ENCODE measurements around the gene UBE2N. TPM values are rescaled to one million over a fixed set of nuclear protein-coding genes. Genes with fewer than 3 reads are reported as not detected.
"Not testable (repeated sequence)": the region's sequence is repeated elsewhere in the genome, so short reads cannot be mapped to it uniquely, and the experiment has no call there.

UBE2N gene
- total RNA-seq, 4 donors from 2014 or later: 22.3 to 55.9 (median 30.8) TPM

DNA sequence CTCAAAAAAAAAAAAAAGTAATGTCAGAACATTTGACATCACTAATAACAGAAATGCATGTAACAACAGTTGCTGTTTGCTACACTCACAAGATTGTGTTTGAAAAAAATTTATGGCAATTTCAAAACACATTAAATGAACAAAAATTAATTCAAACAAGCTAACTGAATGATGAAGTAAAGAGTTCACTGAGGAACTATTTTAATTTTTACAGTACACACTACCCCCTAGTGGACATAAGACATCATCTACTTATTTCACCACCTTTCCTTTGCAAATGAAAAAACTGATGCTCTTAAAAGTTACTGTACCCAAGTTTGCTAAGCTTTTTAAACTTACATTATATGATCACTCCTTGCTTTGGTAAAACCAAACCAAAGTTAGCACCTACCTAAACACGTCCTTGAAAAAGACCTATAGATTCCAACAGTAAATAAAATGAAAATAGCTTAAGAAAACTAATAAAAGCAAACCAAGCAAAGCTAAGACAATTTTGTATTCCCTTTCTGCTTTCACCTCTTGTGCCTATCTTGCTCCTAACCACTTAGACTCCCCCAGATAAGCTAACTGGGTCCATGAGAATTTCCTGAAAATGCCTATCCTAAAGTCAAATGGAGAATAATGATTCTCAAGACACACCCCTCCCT, 22.2 kb downstream of the UBE2N start:
- no peak overlapping the region for H3K27ac ChIP-seq
- intact Hi-C loops (cut with DNase I): loop anchor here (5.0 kb wide), 1 partner anchor 432 kb away; no protein-coding TSS in a partner anchor
- WGBS, 2 donors: 28 to 29% methylated on average over 1 of the region's 1 CpG
- H3K27me3 ChIP-seq: no peaks in the 10 kb centered on the region
- peaks cover 8 to 13% of the 10 kb centered on the region in 2 donors for H3K4me1 ChIP-seq
- H3K36me3 ChIP-seq: no peaks in the 10 kb centered on the region
- no peak for TF ChIP-seq POLR2A (IDR thresholded peaks at IDR 0.05)
- TF ChIP-seq, protein P1, sequence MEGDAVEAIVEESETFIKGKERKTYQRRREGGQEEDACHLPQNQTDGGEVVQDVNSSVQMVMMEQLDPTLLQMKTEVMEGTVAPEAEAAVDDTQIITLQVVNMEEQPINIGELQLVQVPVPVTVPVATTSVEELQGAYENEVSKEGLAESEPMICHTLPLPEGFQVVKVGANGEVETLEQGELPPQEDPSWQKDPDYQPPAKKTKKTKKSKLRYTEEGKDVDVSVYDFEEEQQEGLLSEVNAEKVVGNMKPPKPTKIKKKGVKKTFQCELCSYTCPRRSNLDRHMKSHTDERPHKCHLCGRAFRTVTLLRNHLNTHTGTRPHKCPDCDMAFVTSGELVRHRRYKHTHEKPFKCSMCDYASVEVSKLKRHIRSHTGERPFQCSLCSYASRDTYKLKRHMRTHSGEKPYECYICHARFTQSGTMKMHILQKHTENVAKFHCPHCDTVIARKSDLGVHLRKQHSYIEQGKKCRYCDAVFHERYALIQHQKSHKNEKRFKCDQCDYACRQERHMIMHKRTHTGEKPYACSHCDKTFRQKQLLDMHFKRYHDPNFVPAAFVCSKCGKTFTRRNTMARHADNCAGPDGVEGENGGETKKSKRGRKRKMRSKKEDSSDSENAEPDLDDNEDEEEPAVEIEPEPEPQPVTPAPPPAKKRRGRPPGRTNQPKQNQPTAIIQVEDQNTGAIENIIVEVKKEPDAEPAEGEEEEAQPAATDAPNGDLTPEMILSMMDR (IDR thresholded peaks at IDR 0.05): peak in 5 of 6 experiments; percentile 12 to 70 (median 65)
- no peak overlapping the region for H3K4me3 ChIP-seq (replicated peaks in 1 of 3)
- no peak for DNase-seq
- no peaks in the 10 kb centered on the region for H3K9me3 ChIP-seq

DNA sequence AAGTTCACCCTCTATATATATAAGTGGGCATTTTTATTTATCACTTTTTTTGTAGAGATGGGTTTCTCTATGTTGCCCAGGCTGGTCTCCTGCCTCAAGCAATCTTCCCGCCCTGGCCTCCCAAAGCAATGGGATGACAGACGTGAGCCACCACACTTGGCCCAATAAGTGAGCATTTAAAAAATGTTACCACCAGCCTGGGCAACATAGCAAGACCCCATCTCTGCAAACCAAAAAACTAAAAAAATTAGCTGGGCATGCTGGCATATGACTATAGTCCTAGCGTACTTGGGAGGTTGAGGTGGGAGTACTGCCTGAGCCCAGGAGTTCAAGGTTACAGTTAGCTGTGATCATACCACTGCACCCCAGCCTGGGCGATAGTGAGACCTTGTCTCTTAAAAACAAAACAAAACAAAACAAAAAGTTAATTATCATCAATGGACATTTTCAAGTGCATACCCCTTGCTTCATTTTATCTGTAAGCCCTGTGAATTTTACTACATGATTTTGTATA, 23.7 kb downstream of the UBE2N start:
- intact Hi-C loops (cut with DNase I): loop anchor here (5.0 kb wide), 1 partner anchor 431 kb away; no protein-coding TSS in a partner anchor
- TF ChIP-seq, protein P1 (IDR thresholded peaks at IDR 0.05): no peak
- TF ChIP-seq POLR2A (IDR thresholded peaks at IDR 0.05): no peak
- 93 to 94% methylated on average over 4 of the region's 4 CpGs for WGBS, 2 donors
- Histone ChIP-seq H3K27ac (no peak overlapping the region), H3K4me1 (peaks cover under 1 to 8% of the 10 kb centered on the region in 2 donors), H3K9me3 (no peaks in the 10 kb centered on the region), H3K27me3 (no peaks in the 10 kb centered on the region), H3K36me3 (no peaks in the 10 kb centered on the region), H3K4me3 (replicated peaks in 1 of 3) (no peak overlapping the region)
- no peak for DNase-seq

DNA sequence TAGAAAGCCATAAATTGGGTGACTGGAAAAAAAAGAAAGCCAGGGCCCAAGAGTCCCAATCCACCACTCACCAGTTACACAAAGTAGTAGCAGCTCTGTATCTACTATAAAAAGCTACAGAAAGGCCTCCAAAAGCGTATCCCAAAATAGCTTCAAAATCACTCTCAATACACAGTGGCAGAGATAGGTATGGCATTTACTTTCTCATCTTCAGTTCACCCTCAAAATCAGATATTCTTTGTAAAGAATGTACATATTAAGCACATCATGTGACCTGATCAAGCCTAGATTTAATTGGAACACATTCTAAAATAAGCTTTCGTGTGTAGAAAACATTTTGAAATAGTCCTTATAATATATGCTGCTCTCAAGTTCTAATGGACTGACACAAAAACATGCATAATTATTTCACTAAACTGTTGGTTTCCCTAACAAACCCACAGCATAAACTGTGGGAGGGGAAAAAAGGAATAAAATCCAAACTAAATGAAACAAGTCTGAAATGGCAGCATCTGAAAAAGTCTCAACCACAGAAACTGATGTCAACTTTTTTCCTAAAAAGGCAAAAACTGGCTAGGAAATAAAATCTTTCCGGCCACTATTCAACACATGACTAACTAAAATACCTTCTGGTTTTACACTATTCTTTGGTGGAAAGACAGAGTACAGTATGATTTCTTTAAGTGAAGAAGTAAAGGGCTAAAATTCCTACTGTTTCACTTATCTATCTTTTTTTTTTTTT, 25.9 kb downstream of the UBE2N start:
- Histone ChIP-seq H3K27me3 (no peaks in the 10 kb centered on the region), H3K4me1 (peaks cover 0 to 4% of the 10 kb centered on the region in 2 donors), H3K27ac (no peak overlapping the region), H3K4me3 (replicated peaks in 1 of 3) (no peak overlapping the region), H3K36me3 (no peaks in the 10 kb centered on the region), H3K9me3 (no peaks in the 10 kb centered on the region)
- intact Hi-C loops (cut with DNase I): loop anchor here (5.0 kb wide), 1 partner anchor 429 kb away; no protein-coding TSS in a partner anchor
- no peak for DNase-seq
- WGBS, 2 donors: 77 to 82% methylated on average over 3 of the region's 3 CpGs
- TF ChIP-seq POLR2A (IDR thresholded peaks at IDR 0.05): no peak
- TF ChIP-seq, protein P1 (IDR thresholded peaks at IDR 0.05): no peak

DNA sequence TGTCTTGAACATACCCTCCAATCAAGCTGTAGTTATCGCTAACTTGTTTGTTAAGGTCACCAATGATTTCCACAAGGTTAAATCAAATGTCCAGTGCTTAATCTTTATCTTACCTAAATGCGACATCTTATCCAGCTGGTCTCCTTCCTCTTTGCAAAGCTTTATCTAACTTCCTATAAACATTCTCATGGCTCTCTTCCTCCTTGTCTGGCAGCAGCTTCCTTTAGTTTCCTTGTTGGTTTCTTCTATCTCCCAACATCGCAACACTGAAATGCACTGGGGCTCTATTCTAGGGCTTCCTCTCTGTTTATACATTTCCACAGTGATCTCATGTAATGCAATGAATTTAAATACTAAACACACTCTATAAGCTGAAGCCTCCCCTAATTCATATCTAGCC, 28.7 kb downstream of the UBE2N start:
- TF ChIP-seq, protein P1 (IDR thresholded peaks at IDR 0.05): no peak
- TF ChIP-seq POLR2A (IDR thresholded peaks at IDR 0.05): no peak
- intact Hi-C loops (cut with DNase I): no loop called here
- Histone ChIP-seq H3K27ac (no peak overlapping the region), H3K4me3 (replicated peaks in 1 of 3) (no peak overlapping the region), H3K36me3 (no peaks in the 10 kb centered on the region), H3K27me3 (no peaks in the 10 kb centered on the region), H3K9me3 (no peaks in the 10 kb centered on the region), H3K4me1 (peaks cover 0 to 4% of the 10 kb centered on the region in 2 donors)
- no peak for DNase-seq
- 83 to 93% methylated on average over 3 of the region's 3 CpGs for WGBS, 2 donors

DNA sequence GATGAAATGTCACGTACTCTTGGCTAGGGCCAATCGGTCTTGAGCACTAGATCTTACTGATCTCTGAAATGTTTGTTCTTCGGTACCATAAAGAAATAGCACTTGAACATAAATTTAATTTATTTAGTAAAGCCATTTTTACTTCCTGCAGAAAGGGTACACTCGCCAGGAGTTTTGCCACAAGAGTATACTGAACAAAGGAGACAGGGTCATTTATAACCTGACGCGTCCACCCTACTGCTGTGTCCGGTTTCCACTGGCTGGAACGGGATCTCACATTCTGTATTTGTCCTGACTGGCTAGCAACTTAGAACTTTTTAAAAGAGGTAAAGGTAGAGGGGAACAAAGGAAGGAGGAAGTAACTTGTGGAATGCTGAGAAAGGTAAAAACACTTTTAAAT, 29.4 kb downstream of the UBE2N start:
- H3K27ac ChIP-seq; H3K27me3 ChIP-seq; H3K9me3 ChIP-seq; H3K4me1 ChIP-seq; H3K36me3 ChIP-seq; H3K4me3 ChIP-seq (replicated peaks in 1 of 3); DNase-seq; intact Hi-C loops (cut with DNase I): not testable (repeated sequence)
- 89 to 91% methylated on average over 8 of the region's 8 CpGs for WGBS, 2 donors

DNA sequence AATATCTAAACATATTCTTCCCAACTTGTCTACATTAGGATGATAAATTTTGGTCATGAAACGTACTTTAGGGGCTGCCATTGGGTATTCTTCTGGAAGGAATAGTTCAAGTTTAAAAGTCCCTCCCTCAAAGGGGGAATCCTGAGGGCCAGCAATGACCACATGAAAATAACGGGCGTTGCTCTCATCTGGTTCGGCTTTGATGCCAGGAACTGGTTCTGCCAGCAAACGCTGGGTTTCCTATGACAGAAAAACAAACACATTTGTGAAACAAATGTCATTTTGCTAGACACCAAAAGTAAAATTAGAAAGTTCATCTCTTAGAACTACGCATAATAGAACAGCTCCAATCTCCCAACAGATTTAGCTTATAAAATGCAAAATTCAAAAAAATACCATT, 30.7 kb downstream of the UBE2N start:
- peak overlapping the region in 1 of 3 donors; percentile 9 for H3K27ac ChIP-seq
- H3K9me3 ChIP-seq; DNase-seq; intact Hi-C loops (cut with DNase I); H3K4me1 ChIP-seq; H3K27me3 ChIP-seq; H3K4me3 ChIP-seq (replicated peaks in 1 of 3); H3K36me3 ChIP-seq: not testable (repeated sequence)
- WGBS, 2 donors: 63 to 77% methylated on average over 6 of the region's 6 CpGs

DNA sequence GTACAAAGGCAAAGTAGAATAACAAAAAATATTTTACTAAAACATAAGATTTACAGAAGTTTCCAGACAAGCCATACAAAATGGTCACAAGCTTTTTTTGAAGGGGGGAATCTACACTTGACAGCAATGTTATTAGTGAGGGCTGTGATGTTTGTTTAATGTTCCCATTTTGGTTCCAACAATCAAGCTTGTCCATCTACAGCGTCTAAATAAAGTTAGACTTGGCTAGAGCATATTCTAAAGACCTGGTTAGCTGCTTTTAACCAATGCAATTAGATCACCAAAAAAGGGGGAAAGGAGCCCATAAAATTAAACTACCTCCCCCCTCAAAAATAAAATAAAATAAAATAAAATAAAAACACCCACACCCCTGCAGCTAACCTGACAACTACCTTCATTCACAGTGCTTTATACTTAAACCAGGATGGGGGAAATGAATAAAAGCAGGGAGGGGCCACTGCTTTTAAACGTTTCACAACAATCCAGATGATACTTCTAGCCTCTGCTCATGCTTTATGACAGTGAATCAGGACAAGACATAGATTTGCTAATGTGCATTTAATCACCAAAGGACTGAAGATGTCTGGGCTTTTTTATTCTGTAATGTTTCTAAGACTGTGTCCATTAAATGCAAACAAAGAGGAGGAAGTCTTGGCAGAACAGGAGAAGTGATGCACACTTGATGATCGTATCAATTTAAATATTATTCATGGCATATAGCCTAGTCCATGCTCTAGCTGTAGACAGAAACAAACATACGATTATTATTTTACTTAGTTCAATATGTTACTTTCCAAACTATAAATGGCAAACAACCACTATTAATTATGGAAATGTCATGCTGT, 32.2 kb downstream of the UBE2N start:
- H3K27me3 ChIP-seq; H3K4me3 ChIP-seq (replicated peaks in 1 of 3); H3K4me1 ChIP-seq; H3K36me3 ChIP-seq; intact Hi-C loops (cut with DNase I); H3K9me3 ChIP-seq; H3K27ac ChIP-seq; DNase-seq: not testable (repeated sequence)
- 68 to 70% methylated on average over 4 of the region's 4 CpGs for WGBS, 2 donors

Measured in thyroid gland (tissue), 4 donors.